Activated CD4-positive, alpha-beta T cell treated with anti-CD3 and anti-CD28 coated beads, Interleukin-2, amount 50 U/mL, for 4 hours (primary cell): Measurements from ENCODE around the gene NSUN6.

Source experiments
- DNase-seq, 2 experiments: peaks; one replicate each; pipeline ENCODE4 v3.0.0-alpha.2; 2020

The NSUN6 gene

GRCh38 chr10:18651324-18652007 lies at the start of gene NSUN6:
NSUN6 (minus strand) TSS chr10:18651587; CDS start chr10:18651203, 384 bp downstream.
- DNase-seq: peak; percentile 93

GRCh38 chr10:18699849-18700840 lies 48.8 kb upstream of the NSUN6 start:
- no peak for DNase-seq

GRCh38 chr10:18690541-18690940 lies 39.2 kb upstream of the NSUN6 start:
- no peak for DNase-seq

GRCh38 chr10:18689498-18689897 lies 38.1 kb upstream of the NSUN6 start:
- no peak for DNase-seq

GRCh38 chr10:18687706-18688105 lies 36.3 kb upstream of the NSUN6 start:
- DNase-seq: no peak

- no peak for DNase-seq
Observed at GRCh38 chr10:18687195-18687594, 35.8 kb upstream of the NSUN6 start.

GRCh38 chr10:18685555-18685954 lies 34.2 kb upstream of the NSUN6 start:
- no peak for DNase-seq

GRCh38 chr10:18684953-18685352 lies 33.6 kb upstream of the NSUN6 start:
- no peak for DNase-seq

- DNase-seq: no peak
Observed at GRCh38 chr10:18684416-18684815, 33.0 kb upstream of the NSUN6 start.

- no peak for DNase-seq
Observed at GRCh38 chr10:18683427-18683826, 32.0 kb upstream of the NSUN6 start.

GRCh38 chr10:18681971-18682411 lies 30.6 kb upstream of the NSUN6 start:
- DNase-seq: no peak

GRCh38 chr10:18681366-18681765 lies 30.0 kb upstream of the NSUN6 start:
- DNase-seq: no peak

GRCh38 chr10:18680754-18681153 lies 29.4 kb upstream of the NSUN6 start:
- no peak for DNase-seq

- DNase-seq: no peak
Observed at GRCh38 chr10:18675086-18675801, 23.9 kb upstream of the NSUN6 start.

- DNase-seq: no peak
Observed at GRCh38 chr10:18668026-18668425, 16.6 kb upstream of the NSUN6 start.

GRCh38 chr10:18666810-18667209 lies 15.4 kb upstream of the NSUN6 start:
- no peak for DNase-seq

- no peak for DNase-seq
Observed at GRCh38 chr10:18665815-18666558, 14.6 kb upstream of the NSUN6 start.

GRCh38 chr10:18664841-18665478 lies 13.6 kb upstream of the NSUN6 start:
- no peak for DNase-seq

- DNase-seq: no peak
Observed at GRCh38 chr10:18660816-18661431, 9.5 kb upstream of the NSUN6 start.

GRCh38 chr10:18659819-18660535 lies 8.6 kb upstream of the NSUN6 start:
- DNase-seq: no peak
